DOHH2 (cell line): ENCODE data around the gene KDM4D.
A peak's percentile ranks its signal among the peaks of the same experiment; 100 is the strongest.

ENCODE experiments used
- H3F3A ChIP-seq: fragments of 200-600 bp; sonication (generic), shearing (Covaris generic); 2 replicates; pipeline ENCODE4 v1.6.0; 2016; ENCODE audit warnings: antibody characterized with exemption, mild to moderate bottlenecking; ENCODE audit not compliant: control insufficient read depth, insufficient read depth
- H3K27ac ChIP-seq: fragments of 200-600 bp; sonication (generic); 2 replicates; pipeline ENCODE4 v1.5.1; 2014; ENCODE audit warnings: low read depth, mild to moderate bottlenecking, low read length, moderate library complexity
- H3K27me3 ChIP-seq: fragments of 200-600 bp; sonication (generic); 2 replicates; pipeline ENCODE4 v1.6.1; 2014; ENCODE audit warnings: mild to moderate bottlenecking, low read length, mixed read lengths; ENCODE audit not compliant: control insufficient read depth
- H3K36me3 ChIP-seq: fragments of 200-600 bp; sonication (generic); 2 replicates; pipeline ENCODE4 v1.6.1; 2014; ENCODE audit warnings: mild to moderate bottlenecking, low read length, moderate library complexity, mixed read lengths; ENCODE audit not compliant: control insufficient read depth
- H3K4me1 ChIP-seq: fragments of 200-600 bp; sonication (generic); 2 replicates; pipeline ENCODE4 v1.6.1; 2014; ENCODE audit warnings: mild to moderate bottlenecking, low read length, mixed read lengths; ENCODE audit not compliant: control insufficient read depth
- H3K4me2 ChIP-seq: fragments of 200-600 bp; sonication (generic); 2 replicates; pipeline ENCODE4 v1.6.0; 2014; ENCODE audit warnings: mild to moderate bottlenecking, low read length, moderate library complexity
- H3K4me3 ChIP-seq: fragments of 200-600 bp; sonication (generic); 2 replicates; pipeline ENCODE4 v1.5.1; 2014; ENCODE audit warnings: mild to moderate bottlenecking, low read length, mixed read lengths
- H3K79me2 ChIP-seq: fragments of 200-600 bp; sonication (generic); 2 replicates; pipeline ENCODE4 v1.6.1; 2014; ENCODE audit warnings: mild to moderate bottlenecking, low read length, mixed read lengths; ENCODE audit not compliant: control insufficient read depth
- H3K9me2 ChIP-seq: fragments of 200-600 bp; sonication (generic); replicated peaks from 2 replicates; pipeline ENCODE4 v1.6.1; 2014; ENCODE audit warnings: mild to moderate bottlenecking, low read length, mixed read lengths; ENCODE audit not compliant: control insufficient read depth
- H3K9me3 ChIP-seq: fragments of 200-600 bp; sonication (generic); 2 replicates; pipeline ENCODE4 v1.6.1; 2014; ENCODE audit warnings: antibody characterized with exemption, low read length, mixed read lengths; ENCODE audit not compliant: control insufficient read depth, insufficient read depth
- H4K20me1 ChIP-seq: fragments of 200-600 bp; sonication (generic); 2 replicates; pipeline ENCODE4 v1.6.0; 2014; ENCODE audit warnings: low read depth, mild to moderate bottlenecking, antibody characterized with exemption, low read length, moderate library complexity; ENCODE audit not compliant: control insufficient read depth, insufficient read depth
- CTCF ChIP-seq: fragments of 200-600 bp; sonication (generic); IDR thresholded peaks from one replicate; pipeline ENCODE4 v1.5.1; 2014; ENCODE audit warnings: antibody characterized with exemption, mild to moderate bottlenecking, low read depth, low read length; ENCODE audit not compliant: poor library complexity, severe bottlenecking
- EZH2phosphoT487 ChIP-seq: fragments of 200-600 bp; sonication (generic); IDR thresholded peaks from 2 replicates; pipeline ENCODE4 v1.6.1; 2017; ENCODE audit warnings: borderline replicate concordance, mild to moderate bottlenecking, antibody characterized with exemption, low read length, moderate library complexity, mixed read lengths

KDM4D gene

GRCh38 chr11:94961255-94961654 lies 12.3 kb upstream of the KDM4D start:
- TF ChIP-seq EZH2phosphoT487 (no peak), CTCF (no peak)
- peaks cover 61% of the 10 kb centered on the region for H3K36me3 ChIP-seq
- no peak overlapping the region for H3K27ac ChIP-seq
- H3K4me2 ChIP-seq: no peak overlapping the region
- H4K20me1 ChIP-seq: no peaks in the 10 kb centered on the region
- no peaks in the 10 kb centered on the region for H3K9me2 ChIP-seq
- H3F3A ChIP-seq: peaks cover 4% of the 10 kb centered on the region; the same call in 1 of the 2 replicates
- H3K79me2 ChIP-seq: no peaks in the 10 kb centered on the region
- no peaks in the 10 kb centered on the region for H3K4me1 ChIP-seq
- no peaks in the 10 kb centered on the region for H3K9me3 ChIP-seq
- no peaks in the 10 kb centered on the region for H3K27me3 ChIP-seq
- H3K4me3 ChIP-seq: no peak overlapping the region

GRCh38 chr11:94964934-94965333 lies 8.6 kb upstream of the KDM4D start:
- peaks cover 4% of the 10 kb centered on the region; the same call in 1 of the 2 replicates for H3F3A ChIP-seq
- no peaks in the 10 kb centered on the region for H3K4me1 ChIP-seq
- H3K9me3 ChIP-seq: no peaks in the 10 kb centered on the region
- no peak overlapping the region for H3K27ac ChIP-seq
- H4K20me1 ChIP-seq: no peaks in the 10 kb centered on the region
- no peak for TF ChIP-seq CTCF
- no peak for TF ChIP-seq EZH2phosphoT487
- no peaks in the 10 kb centered on the region for H3K27me3 ChIP-seq
- H3K9me2 ChIP-seq: no peaks in the 10 kb centered on the region
- peaks cover 92% of the 10 kb centered on the region for H3K36me3 ChIP-seq
- no peak overlapping the region for H3K4me3 ChIP-seq
- no peak overlapping the region for H3K4me2 ChIP-seq
- H3K79me2 ChIP-seq: no peaks in the 10 kb centered on the region

GRCh38 chr11:94968334-94968958 lies 5.1 kb upstream of the KDM4D start:
- Histone ChIP-seq H3K4me3 (no peak overlapping the region), H3K27ac (no peak overlapping the region), H3K36me3 (peaks cover 90% of the 10 kb centered on the region), H3K27me3 (no peaks in the 10 kb centered on the region), H3K9me2 (no peaks in the 10 kb centered on the region), H3K79me2 (peaks cover 18% of the 10 kb centered on the region), H3K9me3 (no peaks in the 10 kb centered on the region), H3F3A (no peaks in the 10 kb centered on the region), H3K4me2 (no peak overlapping the region), H4K20me1 (no peaks in the 10 kb centered on the region), H3K4me1 (peaks cover 10% of the 10 kb centered on the region)
- TF ChIP-seq EZH2phosphoT487: no peak
- TF ChIP-seq CTCF: peak; percentile 48
